Spleen (tissue), 7 donors: ENCODE data around the gene DENND1C.

Experiments used
- POLR2A ChIP-seq, 3 donors: fragments of 450-650 bp; IDR thresholded peaks; one replicate each; pipeline ENCODE4 v1.5.1; 2017; ENCODE audit warnings: antibody characterized with exemption in 3 of 3, mild to moderate bottlenecking in 1 of 3
- TF ChIP-seq, protein P1 (sequence below), 11 experiments: fragments of 200-600 bp in 7 of 11; fragments of 450-650 bp in 4 of 11; sonication (generic) in 4 of 11; IDR thresholded peaks in 8 of 11; conservative IDR thresholded peaks in 3 of 11; 1 replicate in 7 of 11; 2 replicates in 4 of 11; pipeline versions ENCODE4 v1.4.0 to v1.8.0; 2016 to 2021; ENCODE audit warnings: antibody characterized with exemption in 11 of 11, inconsistent platforms in 4 of 11, mild to moderate bottlenecking in 1 of 11
- donor health status: DM: no; HTN: no; CAD: no; lungs with moderate emphysema.
- donor health status: DM: no; HTN: no; CAD: no.
- donor health status: DM: no; HTN: no; CAD: no.

DNA sequence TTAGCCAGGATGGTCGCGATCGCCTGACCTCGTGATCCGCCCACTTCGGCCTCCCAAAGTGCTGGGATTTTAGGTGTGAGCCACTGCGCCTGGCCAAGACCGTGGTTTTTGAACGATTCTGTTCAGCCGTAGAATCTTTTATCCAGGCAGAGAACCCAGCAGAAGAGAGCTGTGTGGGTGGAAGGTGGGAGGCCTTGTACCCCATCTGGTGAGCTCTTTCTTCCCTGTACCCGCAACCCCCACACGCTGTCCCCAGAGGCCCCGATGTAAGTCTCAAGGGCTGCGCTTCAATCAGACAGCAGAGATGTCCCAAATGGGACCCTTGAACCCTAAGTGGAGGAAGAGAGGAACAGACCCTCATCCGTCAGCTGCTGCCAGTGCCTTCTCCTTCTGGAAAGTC is 25.7 kb downstream of the DENND1C start:
- TF ChIP-seq, protein P1, sequence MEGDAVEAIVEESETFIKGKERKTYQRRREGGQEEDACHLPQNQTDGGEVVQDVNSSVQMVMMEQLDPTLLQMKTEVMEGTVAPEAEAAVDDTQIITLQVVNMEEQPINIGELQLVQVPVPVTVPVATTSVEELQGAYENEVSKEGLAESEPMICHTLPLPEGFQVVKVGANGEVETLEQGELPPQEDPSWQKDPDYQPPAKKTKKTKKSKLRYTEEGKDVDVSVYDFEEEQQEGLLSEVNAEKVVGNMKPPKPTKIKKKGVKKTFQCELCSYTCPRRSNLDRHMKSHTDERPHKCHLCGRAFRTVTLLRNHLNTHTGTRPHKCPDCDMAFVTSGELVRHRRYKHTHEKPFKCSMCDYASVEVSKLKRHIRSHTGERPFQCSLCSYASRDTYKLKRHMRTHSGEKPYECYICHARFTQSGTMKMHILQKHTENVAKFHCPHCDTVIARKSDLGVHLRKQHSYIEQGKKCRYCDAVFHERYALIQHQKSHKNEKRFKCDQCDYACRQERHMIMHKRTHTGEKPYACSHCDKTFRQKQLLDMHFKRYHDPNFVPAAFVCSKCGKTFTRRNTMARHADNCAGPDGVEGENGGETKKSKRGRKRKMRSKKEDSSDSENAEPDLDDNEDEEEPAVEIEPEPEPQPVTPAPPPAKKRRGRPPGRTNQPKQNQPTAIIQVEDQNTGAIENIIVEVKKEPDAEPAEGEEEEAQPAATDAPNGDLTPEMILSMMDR (IDR thresholded peaks at IDR 0.05 in 8 of 11, conservative IDR thresholded peaks at IDR 0.05 in 3 of 11) = no peak
- TF ChIP-seq POLR2A (IDR thresholded peaks at IDR 0.05) = no peak
